ENCODE data around the gene DPEP2.
"Not testable (repeated sequence)": the region's sequence is repeated elsewhere in the genome, so short reads cannot be mapped to it uniquely, and the experiment has no call there.

The DPEP2 gene

GRCh38 chr16:67950335-67950843, 48.9 kb downstream of the DPEP2 start:
- DNase-seq: no peak

- DNase-seq: no peak
These were observed 49.6 kb downstream of the DPEP2 start for GRCh38 chr16:67949645-67950044.

- no peak for DNase-seq
These were observed 51.3 kb downstream of the DPEP2 start for GRCh38 chr16:67948015-67948414.

GRCh38 chr16:67946966-67947558, 52.2 kb downstream of the DPEP2 start:
- DNase-seq: no peak

GRCh38 chr16:67946128-67946569, 53.1 kb downstream of the DPEP2 start:
- DNase-seq: no peak

GRCh38 chr16:67945392-67945933, 53.8 kb downstream of the DPEP2 start:
- DNase-seq: no peak

GRCh38 chr16:67944690-67945391, 54.4 kb downstream of the DPEP2 start:
- no peak for DNase-seq

- no peak for DNase-seq
These were observed 55.4 kb downstream of the DPEP2 start, which contains the start of gene LCAT for GRCh38 chr16:67943619-67944504. Gene LCAT (minus strand): TSS chr16:67944120. CDS start chr16:67944101, 19 bp downstream.

GRCh38 chr16:67943256-67943618, 56.0 kb downstream of the DPEP2 start:
- no peak for DNase-seq

GRCh38 chr16:67942510-67943255, 56.6 kb downstream of the DPEP2 start:
- no peak for DNase-seq

GRCh38 chr16:67942200-67942509, 57.1 kb downstream of the DPEP2 start:
- DNase-seq: peak; percentile 60

GRCh38 chr16:67941469-67942199, 57.6 kb downstream of the DPEP2 start:
- DNase-seq: no peak

- peak; percentile 75 for DNase-seq
These were observed 58.7 kb downstream of the DPEP2 start for GRCh38 chr16:67940446-67941089.

GRCh38 chr16:67939507-67940445, 59.5 kb downstream of the DPEP2 start:
- DNase-seq: peak; percentile 51

- not testable (repeated sequence) for DNase-seq
These were observed 61.6 kb downstream of the DPEP2 start for GRCh38 chr16:67937713-67938112.

Measured in hematopoietic multipotent progenitor cell treated with erythropoietin and hydrocortisone succinate and interleukin-3 and kit ligand, for 8 days (in vitro differentiated cells).